HS-5 (cell line): ENCODE results near the gene SLC24A3.

Experiments
- DNase-seq: peaks from one replicate; pipeline ENCODE4 v3.0.0-alpha.2; 2012; ENCODE audit warnings: low read depth

Gene SLC24A3

GRCh38 chr20:19715986-19716385, 503.5 kb downstream of the SLC24A3 start:
- DNase-seq, result no peak

- DNase-seq, result no peak
Measured at GRCh38 chr20:19718880-19719279, 506.4 kb downstream of the SLC24A3 start.

- DNase-seq, result no peak
Measured at GRCh38 chr20:19720991-19721390, 508.5 kb downstream of the SLC24A3 start.

GRCh38 chr20:19723051-19723450, 510.6 kb downstream of the SLC24A3 start:
- DNase-seq, result no peak

GRCh38 chr20:19723813-19724430, 511.5 kb downstream of the SLC24A3 start:
- DNase-seq, result no peak

- no peak for DNase-seq
Measured at GRCh38 chr20:19725373-19725772, 512.9 kb downstream of the SLC24A3 start.

- peak; percentile 24 for DNase-seq
Measured at GRCh38 chr20:19725814-19726525, 513.5 kb downstream of the SLC24A3 start.

- DNase-seq, result no peak
Measured at GRCh38 chr20:19727251-19727847, 514.9 kb downstream of the SLC24A3 start.

GRCh38 chr20:19729672-19730071, 517.2 kb downstream of the SLC24A3 start:
- no peak for DNase-seq

GRCh38 chr20:19730706-19731105, 518.3 kb downstream of the SLC24A3 start:
- DNase-seq, result no peak

GRCh38 chr20:19734811-19735210, 522.4 kb downstream of the SLC24A3 start:
- DNase-seq, result no peak

GRCh38 chr20:19735446-19735845, 523.0 kb downstream of the SLC24A3 start:
- peak; percentile 82 for DNase-seq

- DNase-seq, result peak; percentile 22
Measured at GRCh38 chr20:19737025-19737424, 524.6 kb downstream of the SLC24A3 start.

GRCh38 chr20:19738951-19739350, 526.5 kb downstream of the SLC24A3 start:
- no peak for DNase-seq

- no peak for DNase-seq
Measured at GRCh38 chr20:19739351-19739750, 526.9 kb downstream of the SLC24A3 start.

GRCh38 chr20:19740512-19740911, 528.1 kb downstream of the SLC24A3 start:
- DNase-seq, result no peak

- DNase-seq, result no peak
Measured at GRCh38 chr20:19741924-19742323, 529.5 kb downstream of the SLC24A3 start.

GRCh38 chr20:19742974-19743639, 530.7 kb downstream of the SLC24A3 start:
- no peak for DNase-seq

- no peak for DNase-seq
Measured at GRCh38 chr20:19743640-19743995, 531.2 kb downstream of the SLC24A3 start.

- DNase-seq, result no peak
Measured at GRCh38 chr20:19745106-19745505, 532.7 kb downstream of the SLC24A3 start.

GRCh38 chr20:19745584-19745983, 533.1 kb downstream of the SLC24A3 start:
- no peak for DNase-seq

GRCh38 chr20:19746396-19746795, 534.0 kb downstream of the SLC24A3 start:
- no peak for DNase-seq

- no peak for DNase-seq
Measured at GRCh38 chr20:19747903-19748302, 535.5 kb downstream of the SLC24A3 start.
